Spleen (tissue), 7 donors: ENCODE data around the gene BHLHE23.

Experiments used
- POLR2A ChIP-seq, 3 donors: fragments of 450-650 bp; IDR thresholded peaks; one replicate each; pipeline ENCODE4 v1.5.1; 2017; ENCODE audit warnings: antibody characterized with exemption in 3 of 3, mild to moderate bottlenecking in 1 of 3
- POLR2AphosphoS5 ChIP-seq, 3 donors: sonication (generic); formaldehyde crosslinking; IDR thresholded peaks; one replicate each; pipeline ENCODE4 v1.5.1; 2017; ENCODE audit warnings: antibody characterized with exemption in 3 of 3
- TF ChIP-seq, protein P1 (sequence below), 11 experiments: fragments of 200-600 bp in 7 of 11; fragments of 450-650 bp in 4 of 11; sonication (generic) in 4 of 11; IDR thresholded peaks in 8 of 11; conservative IDR thresholded peaks in 3 of 11; 1 replicate in 7 of 11; 2 replicates in 4 of 11; pipeline versions ENCODE4 v1.4.0 to v1.8.0; 2016 to 2021; ENCODE audit warnings: antibody characterized with exemption in 11 of 11, inconsistent platforms in 4 of 11, mild to moderate bottlenecking in 1 of 11
- donor health status: DM: no; HTN: no; CAD: no; lungs with moderate emphysema.
- donor health status: DM: no; HTN: no; CAD: no.
- donor health status: DM: no; HTN: no; CAD: no.

DNA sequence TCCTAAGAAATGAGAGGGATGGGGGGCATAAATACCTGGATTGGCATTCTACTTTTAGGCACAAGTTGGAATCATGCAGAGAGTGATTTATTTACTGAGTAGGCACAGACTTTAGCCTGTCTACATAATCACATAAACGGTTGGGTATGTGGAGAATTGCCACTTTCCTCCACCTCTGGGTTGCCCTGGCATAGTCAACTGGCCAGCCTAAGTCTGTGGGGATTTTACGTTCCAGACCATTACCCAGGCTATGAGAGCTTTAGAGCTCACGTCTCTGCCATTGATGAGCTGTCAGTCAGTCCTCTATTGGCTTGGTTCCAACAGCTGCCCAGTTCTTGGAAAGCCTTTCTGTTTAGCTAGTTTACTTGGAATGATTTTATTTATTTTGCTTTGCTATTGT, 5.0 kb upstream of the BHLHE23 start:
- TF ChIP-seq, protein P1, sequence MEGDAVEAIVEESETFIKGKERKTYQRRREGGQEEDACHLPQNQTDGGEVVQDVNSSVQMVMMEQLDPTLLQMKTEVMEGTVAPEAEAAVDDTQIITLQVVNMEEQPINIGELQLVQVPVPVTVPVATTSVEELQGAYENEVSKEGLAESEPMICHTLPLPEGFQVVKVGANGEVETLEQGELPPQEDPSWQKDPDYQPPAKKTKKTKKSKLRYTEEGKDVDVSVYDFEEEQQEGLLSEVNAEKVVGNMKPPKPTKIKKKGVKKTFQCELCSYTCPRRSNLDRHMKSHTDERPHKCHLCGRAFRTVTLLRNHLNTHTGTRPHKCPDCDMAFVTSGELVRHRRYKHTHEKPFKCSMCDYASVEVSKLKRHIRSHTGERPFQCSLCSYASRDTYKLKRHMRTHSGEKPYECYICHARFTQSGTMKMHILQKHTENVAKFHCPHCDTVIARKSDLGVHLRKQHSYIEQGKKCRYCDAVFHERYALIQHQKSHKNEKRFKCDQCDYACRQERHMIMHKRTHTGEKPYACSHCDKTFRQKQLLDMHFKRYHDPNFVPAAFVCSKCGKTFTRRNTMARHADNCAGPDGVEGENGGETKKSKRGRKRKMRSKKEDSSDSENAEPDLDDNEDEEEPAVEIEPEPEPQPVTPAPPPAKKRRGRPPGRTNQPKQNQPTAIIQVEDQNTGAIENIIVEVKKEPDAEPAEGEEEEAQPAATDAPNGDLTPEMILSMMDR (IDR thresholded peaks at IDR 0.05 in 8 of 11, conservative IDR thresholded peaks at IDR 0.05 in 3 of 11) = no peak
- no peak for TF ChIP-seq POLR2A (IDR thresholded peaks at IDR 0.05)
- TF ChIP-seq POLR2AphosphoS5 (IDR thresholded peaks at IDR 0.05) = no peak
